Measurements from ENCODE around the gene GAL3ST1. TPM values are rescaled to one million over a fixed set of nuclear protein-coding genes. Genes with fewer than 3 reads are reported as not detected.

GAL3ST1 gene
- polyA plus RNA-seq, 1 donor (not counting 4 experiments of a cell fraction or from before 2014, with no cell fraction given): not detected

GRCh38 chr22:30516273-30516672 is 58.2 kb downstream of the GAL3ST1 start:
- Histone ChIP-seq H3K36me3 (ENCODE audit: control insufficient read depth in 2 of 2, extremely low read depth in 1 of 2, insufficient read depth in 2 of 2, low read length in 2 of 2) (no peaks in the 10 kb centered on the region), H4K20me1 (ENCODE audit: control insufficient read depth, extremely low read depth, insufficient read depth, low read length) (no peaks in the 10 kb centered on the region), H3K79me2 (ENCODE audit: control insufficient read depth, insufficient read depth, low read length) (no peaks in the 10 kb centered on the region), H2AFZ (ENCODE audit: control insufficient read depth, low read length) (no peak overlapping the region), H3K9me1 (ENCODE audit: control insufficient read depth, extremely low read depth, insufficient read depth, low read length) (no peaks in the 10 kb centered on the region), H3K4me3 (ENCODE audit: control insufficient read depth in 2 of 3, extremely low read depth in 1 of 3, insufficient read depth in 2 of 3, low read depth in 1 of 3, low read length in 3 of 3) (no peak overlapping the region), H3K27me3 (ENCODE audit: control insufficient read depth, extremely low read depth, insufficient read depth, low read length) (no peaks in the 10 kb centered on the region), H3K27ac (ENCODE audit: control insufficient read depth, insufficient read depth, low read length) (no peak overlapping the region), H3K4me1 (ENCODE audit: control insufficient read depth, extremely low read depth, insufficient read depth, low read length) (no peaks in the 10 kb centered on the region), H3K9ac (ENCODE audit: control insufficient read depth, extremely low read depth, insufficient read depth, low read length) (no peak overlapping the region), H3K9me3 (ENCODE audit: control insufficient read depth, low read depth, low read length) (no peaks in the 10 kb centered on the region), H3K4me2 (ENCODE audit: control insufficient read depth, extremely low read depth, insufficient read depth, low read depth, low read length) (no peak overlapping the region)
- dilution Hi-C loops (cut with MboI; ENCODE audit: extremely low pct_ligation_motif_present, low sequenced_read_pairs): no loop called here
- no peak for TF ChIP-seq EZH2 (IDR thresholded peaks at IDR 0.05; ENCODE audit: low read length)
- DNase-seq (ENCODE audit: low read depth, low spot score) (no peak), FAIRE-seq (no peak)

GRCh38 chr22:30514252-30514651 is 60.2 kb downstream of the GAL3ST1 start:
- Histone ChIP-seq H3K36me3 (ENCODE audit: control insufficient read depth in 2 of 2, extremely low read depth in 1 of 2, insufficient read depth in 2 of 2, low read length in 2 of 2) (no peaks in the 10 kb centered on the region), H3K4me3 (ENCODE audit: control insufficient read depth in 2 of 3, extremely low read depth in 1 of 3, insufficient read depth in 2 of 3, low read depth in 1 of 3, low read length in 3 of 3) (no peak overlapping the region), H3K27me3 (ENCODE audit: control insufficient read depth, extremely low read depth, insufficient read depth, low read length) (no peaks in the 10 kb centered on the region), H4K20me1 (ENCODE audit: control insufficient read depth, extremely low read depth, insufficient read depth, low read length) (no peaks in the 10 kb centered on the region), H3K27ac (ENCODE audit: control insufficient read depth, insufficient read depth, low read length) (no peak overlapping the region), H2AFZ (ENCODE audit: control insufficient read depth, low read length) (no peak overlapping the region), H3K4me1 (ENCODE audit: control insufficient read depth, extremely low read depth, insufficient read depth, low read length) (no peaks in the 10 kb centered on the region), H3K9me3 (ENCODE audit: control insufficient read depth, low read depth, low read length) (no peaks in the 10 kb centered on the region), H3K4me2 (ENCODE audit: control insufficient read depth, extremely low read depth, insufficient read depth, low read depth, low read length) (no peak overlapping the region), H3K9me1 (ENCODE audit: control insufficient read depth, extremely low read depth, insufficient read depth, low read length) (no peaks in the 10 kb centered on the region), H3K9ac (ENCODE audit: control insufficient read depth, extremely low read depth, insufficient read depth, low read length) (no peak overlapping the region), H3K79me2 (ENCODE audit: control insufficient read depth, insufficient read depth, low read length) (no peaks in the 10 kb centered on the region)
- dilution Hi-C loops (cut with MboI; ENCODE audit: extremely low pct_ligation_motif_present, low sequenced_read_pairs): no loop called here
- no peak for TF ChIP-seq CTCF (optimal IDR thresholded peaks at IDR 0.05 in 1 of 3, IDR thresholded peaks at IDR 0.05 in 1 of 3, conservative IDR thresholded peaks at IDR 0.05 in 1 of 3; ENCODE audit: extremely low read depth in 1 of 3, insufficient read depth in 2 of 3, low read length in 3 of 3)
- TF ChIP-seq EZH2 (IDR thresholded peaks at IDR 0.05; ENCODE audit: low read length): no peak
- DNase-seq (ENCODE audit: low read depth, low spot score): no peak
- FAIRE-seq: no peak

GRCh38 chr22:30513462-30513861 is 61.0 kb downstream of the GAL3ST1 start:
- Histone ChIP-seq H3K9me1 (ENCODE audit: control insufficient read depth, extremely low read depth, insufficient read depth, low read length) (no peaks in the 10 kb centered on the region), H4K20me1 (ENCODE audit: control insufficient read depth, extremely low read depth, insufficient read depth, low read length) (no peaks in the 10 kb centered on the region), H3K27me3 (ENCODE audit: control insufficient read depth, extremely low read depth, insufficient read depth, low read length) (no peaks in the 10 kb centered on the region), H3K36me3 (ENCODE audit: control insufficient read depth in 2 of 2, extremely low read depth in 1 of 2, insufficient read depth in 2 of 2, low read length in 2 of 2) (no peaks in the 10 kb centered on the region), H3K4me3 (ENCODE audit: control insufficient read depth in 2 of 3, extremely low read depth in 1 of 3, insufficient read depth in 2 of 3, low read depth in 1 of 3, low read length in 3 of 3) (no peak overlapping the region), H3K79me2 (ENCODE audit: control insufficient read depth, insufficient read depth, low read length) (no peaks in the 10 kb centered on the region), H3K9ac (ENCODE audit: control insufficient read depth, extremely low read depth, insufficient read depth, low read length) (no peak overlapping the region), H3K4me2 (ENCODE audit: control insufficient read depth, extremely low read depth, insufficient read depth, low read depth, low read length) (no peak overlapping the region), H3K4me1 (ENCODE audit: control insufficient read depth, extremely low read depth, insufficient read depth, low read length) (no peaks in the 10 kb centered on the region), H2AFZ (ENCODE audit: control insufficient read depth, low read length) (no peak overlapping the region), H3K27ac (ENCODE audit: control insufficient read depth, insufficient read depth, low read length) (no peak overlapping the region), H3K9me3 (ENCODE audit: control insufficient read depth, low read depth, low read length) (no peaks in the 10 kb centered on the region)
- dilution Hi-C loops (cut with MboI; ENCODE audit: extremely low pct_ligation_motif_present, low sequenced_read_pairs): no loop called here
- DNase-seq (ENCODE audit: low read depth, low spot score): no peak
- FAIRE-seq: no peak
- TF ChIP-seq EZH2 (IDR thresholded peaks at IDR 0.05; ENCODE audit: low read length) (no peak), CTCF (optimal IDR thresholded peaks at IDR 0.05 in 1 of 3, IDR thresholded peaks at IDR 0.05 in 1 of 3, conservative IDR thresholded peaks at IDR 0.05 in 1 of 3; ENCODE audit: extremely low read depth in 1 of 3, insufficient read depth in 2 of 3, low read length in 3 of 3) (no peak)

Data from keratinocyte (primary cell).